GM20431 (cell line): ENCODE data around the gene MAP3K2.

ENCODE experiments used
- in situ Hi-C: fragments of 300-500 bp; cut with MseI, MboI; formaldehyde crosslinking; loops from one replicate; pipeline ENCODE4 v1.15.0; 2020; ENCODE audit warnings: low sequenced_read_pairs; ENCODE audit not compliant: unreplicated experiment

The MAP3K2 gene

GRCh38 chr2:127387655-127388422 is at the start of gene MAP3K2:
TSS of gene MAP3K2 (minus strand) at chr2:127387975. CDS start at chr2:127343129, 44,846 bp downstream.
- in situ Hi-C loops: no loop called here

DNA sequence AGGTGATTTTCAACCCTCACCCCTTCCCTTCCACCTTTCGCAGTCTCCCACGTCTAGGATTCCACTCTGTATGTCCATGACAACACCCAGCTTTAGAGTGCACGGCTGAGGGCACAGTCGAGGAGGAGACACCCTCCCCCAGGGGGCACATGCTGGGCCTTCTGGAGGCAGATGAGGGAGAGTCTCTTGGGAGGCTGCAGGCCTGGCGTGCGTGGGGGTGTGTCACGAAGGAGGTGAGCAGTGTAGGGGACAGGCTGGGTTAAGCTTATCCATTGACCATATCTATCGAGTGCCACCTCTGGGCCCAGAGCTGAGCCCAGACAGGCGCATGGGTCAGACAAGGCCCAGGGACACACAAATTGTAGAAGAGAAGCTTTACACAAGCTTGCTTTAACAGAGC is 49.3 kb upstream of the MAP3K2 start:
- in situ Hi-C loops: no loop called here

DNA sequence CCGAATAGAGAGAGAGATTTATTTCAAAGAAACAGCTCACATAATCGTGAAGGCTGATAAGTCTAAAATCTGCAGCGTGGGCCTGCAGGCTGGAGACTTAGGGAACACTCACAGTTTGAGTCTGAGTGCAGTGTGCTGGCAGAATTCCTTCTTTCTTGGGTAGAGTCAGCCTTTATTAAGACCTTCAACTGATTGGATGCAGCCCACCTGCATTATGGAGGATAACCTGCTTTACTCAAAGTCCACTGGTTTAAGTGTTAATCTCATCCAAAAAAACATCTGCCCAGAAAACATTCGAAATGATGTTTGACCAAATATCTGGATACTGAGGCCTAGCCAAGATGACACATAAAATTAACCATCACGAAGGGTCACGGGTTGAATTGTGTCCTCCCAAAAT is 46.7 kb upstream of the MAP3K2 start:
- in situ Hi-C loops: no loop called here

- in situ Hi-C loops: no loop called here
Observed at GRCh38 chr2:127431408-127432023, 43.7 kb upstream of the MAP3K2 start.

DNA sequence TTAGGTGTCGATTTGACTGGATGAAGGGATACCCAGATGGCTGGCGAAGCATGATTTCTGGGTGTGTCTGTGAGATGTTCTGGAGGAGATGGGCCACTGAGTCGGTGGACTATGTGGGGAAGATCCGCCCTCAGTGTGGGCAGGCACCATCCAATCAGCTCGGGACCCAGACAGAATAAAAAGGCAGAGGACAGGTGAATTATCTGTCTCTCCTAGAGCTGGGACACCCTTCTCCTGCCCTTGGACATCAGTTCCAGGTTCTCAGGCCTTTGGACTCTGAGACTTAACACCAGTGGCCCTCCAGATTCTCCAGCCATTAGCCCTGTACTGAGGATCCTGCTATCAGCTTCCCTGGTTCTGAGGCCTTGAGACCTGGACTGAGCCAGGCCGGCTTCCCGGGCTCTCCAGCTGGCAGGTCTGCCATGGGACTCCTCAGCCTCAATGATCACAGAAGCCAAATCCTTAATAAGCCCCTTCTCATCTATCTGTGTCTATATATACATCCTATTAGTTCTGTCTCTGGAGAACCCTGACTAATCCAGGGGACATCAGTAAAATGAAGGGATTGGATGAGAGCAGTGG is 42.2 kb upstream of the MAP3K2 start:
- in situ Hi-C loops: no loop called here

GRCh38 chr2:127429291-127429690 is 41.5 kb upstream of the MAP3K2 start:
- in situ Hi-C loops: no loop called here

GRCh38 chr2:127428815-127429109 is 41.0 kb upstream of the MAP3K2 start:
- in situ Hi-C loops: no loop called here

GRCh38 chr2:127428057-127428814 is 40.5 kb upstream of the MAP3K2 start:
- in situ Hi-C loops: no loop called here

GRCh38 chr2:127427376-127428056 is 39.7 kb upstream of the MAP3K2 start:
- in situ Hi-C loops: no loop called here

DNA sequence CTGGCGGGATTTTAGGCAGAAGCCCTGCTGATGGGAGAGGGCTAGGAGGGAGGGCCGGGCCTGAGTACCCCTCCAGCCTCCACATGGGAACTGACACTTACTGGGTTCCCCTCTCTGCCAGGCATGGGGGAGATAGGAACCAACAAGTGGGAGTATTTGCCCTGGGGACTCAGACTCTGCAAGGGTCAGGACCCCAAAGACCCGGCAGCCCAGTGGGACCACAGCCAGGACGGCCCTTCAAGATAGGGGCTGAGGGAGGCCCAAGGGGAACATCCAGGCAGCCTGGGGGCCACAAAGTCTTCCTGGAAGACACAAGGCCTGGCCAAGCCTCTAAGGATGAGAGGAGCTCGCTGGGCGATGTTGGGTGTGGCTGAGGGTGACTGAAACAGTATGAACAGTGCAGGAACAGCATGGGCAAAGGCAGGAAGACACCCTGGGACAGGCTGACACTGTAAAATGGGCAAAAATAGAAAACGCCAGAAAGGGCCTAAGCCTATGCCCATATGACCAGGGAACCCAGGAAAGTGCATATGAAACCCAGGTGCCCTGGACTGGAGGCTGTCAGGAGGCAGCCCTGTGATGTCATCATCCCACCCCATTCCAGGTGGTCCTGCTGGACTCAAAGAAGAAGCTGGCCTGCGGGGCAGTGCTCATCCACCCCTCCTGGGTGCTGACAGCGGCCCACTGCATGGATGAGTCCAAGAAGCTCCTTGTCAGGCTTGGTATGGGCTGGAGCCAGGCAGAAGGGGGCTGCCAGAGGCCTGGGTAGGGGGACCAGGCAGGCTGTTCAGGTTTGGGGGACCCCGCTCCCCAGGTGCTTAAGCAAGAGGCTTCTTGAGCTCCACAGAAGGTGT is 39.0 kb upstream of the MAP3K2 start:
- in situ Hi-C loops: no loop called here

GRCh38 chr2:127425540-127426490 is 38.0 kb upstream of the MAP3K2 start:
- in situ Hi-C loops: no loop called here

DNA sequence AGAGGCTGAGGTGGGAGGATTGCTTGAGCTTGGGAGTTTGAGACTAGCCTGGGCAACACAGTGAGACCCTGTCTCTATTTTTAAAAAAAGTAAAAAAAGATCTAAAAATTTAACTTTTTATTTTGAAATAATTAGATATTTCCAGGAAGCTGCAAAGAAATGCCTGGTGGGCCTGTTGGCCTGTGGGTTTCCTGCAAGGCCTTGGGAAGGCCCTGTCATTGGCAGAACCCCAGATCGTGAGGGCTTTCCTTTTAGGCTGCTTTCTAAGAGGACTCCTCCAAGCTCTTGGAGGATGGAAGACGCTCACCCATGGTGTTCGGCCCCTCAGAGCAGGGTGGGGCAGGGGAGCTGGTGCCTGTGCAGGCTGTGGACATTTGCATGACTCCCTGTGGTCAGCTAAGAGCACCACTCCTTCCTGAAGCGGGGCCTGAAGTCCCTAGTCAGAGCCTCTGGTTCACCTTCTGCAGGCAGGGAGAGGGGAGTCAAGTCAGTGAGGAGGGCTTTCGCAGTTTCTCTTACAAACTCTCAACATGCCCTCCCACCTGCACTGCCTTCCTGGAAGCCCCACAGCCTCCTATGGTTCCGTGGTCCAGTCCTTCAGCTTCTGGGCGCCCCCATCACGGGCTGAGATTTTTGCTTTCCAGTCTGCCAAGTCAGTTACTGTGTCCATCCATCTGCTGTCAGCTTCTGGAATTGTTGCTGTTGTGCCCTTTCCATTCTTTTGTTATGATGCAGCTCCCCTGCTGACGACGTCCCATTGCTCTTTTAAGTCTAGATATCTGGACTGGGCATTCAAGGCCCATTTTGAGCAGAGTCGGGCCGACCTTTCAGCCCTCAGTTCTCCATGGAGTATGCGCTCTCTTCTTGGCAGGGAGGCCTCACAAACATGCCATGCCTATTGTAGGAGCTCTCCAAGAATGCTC is 37.1 kb upstream of the MAP3K2 start:
- in situ Hi-C loops: no loop called here

DNA sequence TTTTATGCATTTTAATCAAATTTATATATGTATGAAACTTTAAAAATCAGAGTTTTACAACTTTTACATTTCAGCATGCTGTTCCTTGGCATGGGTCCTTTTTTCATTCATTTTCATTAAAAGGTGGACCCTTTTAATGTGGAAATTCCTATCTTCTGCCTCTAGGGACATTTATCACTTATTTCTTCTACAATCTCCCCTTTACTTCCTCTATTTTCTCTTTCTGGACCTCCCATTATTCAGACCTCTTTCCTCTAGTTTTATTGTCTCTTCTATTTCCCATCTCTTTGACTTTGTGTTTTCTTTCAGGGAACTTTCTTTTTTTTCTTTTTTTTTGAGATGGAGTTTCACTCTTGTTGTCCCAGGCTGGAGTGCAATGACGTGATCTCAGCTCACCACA is 36.1 kb upstream of the MAP3K2 start:
- in situ Hi-C loops: no loop called here

DNA sequence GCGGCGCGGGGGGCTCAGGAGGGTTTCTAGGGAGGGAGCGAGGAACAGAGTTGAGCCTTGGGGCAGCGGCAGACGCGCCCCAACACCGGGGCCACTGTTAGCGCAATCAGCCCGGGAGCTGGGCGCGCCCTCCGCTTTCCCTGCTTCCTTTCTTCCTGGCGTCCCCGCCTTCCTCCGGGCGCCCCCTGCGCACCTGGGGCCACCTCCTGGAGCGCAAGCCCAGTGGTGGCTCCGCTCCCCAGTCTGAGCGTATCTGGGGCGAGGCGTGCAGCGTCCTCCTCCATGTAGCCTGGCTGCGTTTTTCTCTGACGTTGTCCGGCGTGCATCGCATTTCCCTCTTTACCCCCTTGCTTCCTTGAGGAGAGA is 35.7 kb upstream of the MAP3K2 start:
- in situ Hi-C loops: no loop called here

DNA sequence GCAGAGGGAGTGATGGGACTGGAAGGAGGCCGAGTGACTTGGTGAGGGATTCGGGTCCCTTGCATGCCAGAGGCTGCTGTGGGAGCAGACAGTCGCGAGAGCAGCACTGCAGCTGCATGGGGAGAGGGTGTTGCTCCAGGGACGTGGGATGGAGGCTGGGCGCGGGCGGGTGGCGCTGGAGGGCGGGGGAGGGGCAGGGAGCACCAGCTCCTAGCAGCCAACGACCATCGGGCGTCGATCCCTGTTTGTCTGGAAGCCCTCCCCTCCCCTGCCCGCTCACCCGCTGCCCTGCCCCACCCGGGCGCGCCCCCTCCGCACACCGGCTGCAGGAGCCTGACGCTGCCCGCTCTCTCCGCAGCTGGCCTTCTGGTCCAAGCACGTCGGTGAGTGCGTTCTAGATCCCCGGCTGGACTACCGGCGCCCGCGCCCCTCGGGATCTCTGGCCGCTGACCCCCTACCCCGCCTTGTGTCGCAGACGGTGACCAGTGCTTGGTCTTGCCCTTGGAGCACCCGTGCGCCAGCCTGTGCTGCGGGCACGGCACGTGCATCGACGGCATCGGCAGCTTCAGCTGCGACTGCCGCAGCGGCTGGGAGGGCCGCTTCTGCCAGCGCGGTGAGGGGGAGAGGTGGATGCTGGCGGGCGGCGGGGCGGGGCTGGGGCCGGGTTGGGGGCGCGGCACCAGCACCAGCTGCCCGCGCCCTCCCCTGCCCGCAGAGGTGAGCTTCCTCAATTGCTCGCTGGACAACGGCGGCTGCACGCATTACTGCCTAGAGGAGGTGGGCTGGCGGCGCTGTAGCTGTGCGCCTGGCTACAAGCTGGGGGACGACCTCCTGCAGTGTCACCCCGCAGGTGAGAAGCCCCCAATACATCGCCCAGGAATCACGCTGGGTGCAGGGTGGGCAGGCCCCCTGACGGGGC is 35.0 kb upstream of the MAP3K2 start:
- in situ Hi-C loops: no loop called here

GRCh38 chr2:127421871-127422558 is 34.2 kb upstream of the MAP3K2 start:
- in situ Hi-C loops: no loop called here
